Fibroblast of lung (primary cell): ENCODE measurements around the gene FGFR3. TPM values are rescaled to one million over a fixed set of nuclear protein-coding genes. Genes with fewer than 3 reads are reported as not detected.

Experiments used
- DNase-seq, 2 donors: peaks; one replicate each; pipeline versions ENCODE4 v3.0.0 to v3.0.0-alpha.2; 2010; ENCODE audit warnings: low read depth in 2 of 2
- H2AFZ ChIP-seq: 2 replicates; pipeline ENCODE4 v1.5.1; 2012; ENCODE audit warnings: low read length, control low read depth, inconsistent platforms
- H3K27ac ChIP-seq: 2 replicates; pipeline ENCODE4 v1.5.1; 2011; ENCODE audit warnings: low read length, control low read depth; ENCODE audit not compliant: insufficient read depth
- H3K27me3 ChIP-seq: 2 replicates; pipeline ENCODE4 v1.5.1; 2011; ENCODE audit warnings: mild to moderate bottlenecking, low read length; ENCODE audit not compliant: control insufficient read depth, insufficient read depth
- H3K36me3 ChIP-seq: 2 replicates; pipeline ENCODE4 v1.5.1; 2011; ENCODE audit warnings: low read length; ENCODE audit not compliant: control insufficient read depth, insufficient read depth
- H3K4me1 ChIP-seq: 2 replicates; pipeline ENCODE4 v1.5.1; 2011; ENCODE audit warnings: low read length; ENCODE audit not compliant: control insufficient read depth, insufficient read depth; ENCODE audit errors: extremely low read depth
- H3K4me2 ChIP-seq: 2 replicates; pipeline ENCODE4 v1.5.1; 2011; ENCODE audit warnings: low read length, control low read depth; ENCODE audit not compliant: insufficient read depth; ENCODE audit errors: extremely low read depth
- H3K4me3 ChIP-seq, 4 experiments: fragments of 200-600 bp in 1 of 4; sonication (generic) in 1 of 4; replicated peaks in 1 of 4; 2 replicates each; pipeline ENCODE4 v1.5.1; 2011 to 2016; ENCODE audit warnings: low read length in 4 of 4, low read depth in 3 of 4, mild to moderate bottlenecking in 3 of 4, control low read depth in 2 of 4, inconsistent platforms in 1 of 4, mixed read lengths in 1 of 4; ENCODE audit not compliant: insufficient read depth in 1 of 4; ENCODE audit errors: control extremely low read depth in 1 of 4
- H3K79me2 ChIP-seq: 2 replicates; pipeline ENCODE4 v1.5.1; 2012; ENCODE audit warnings: mild to moderate bottlenecking, low read length, inconsistent platforms; ENCODE audit not compliant: control insufficient read depth, insufficient read depth
- H3K9ac ChIP-seq: 2 replicates; pipeline ENCODE4 v1.5.1; 2011; ENCODE audit warnings: mild to moderate bottlenecking, low read length, control low read depth; ENCODE audit not compliant: insufficient read depth
- H3K9me3 ChIP-seq: 2 replicates; pipeline ENCODE4 v1.5.1; 2012; ENCODE audit warnings: low read depth, low read length; ENCODE audit not compliant: control insufficient read depth, insufficient read depth
- H4K20me1 ChIP-seq: 2 replicates; pipeline ENCODE4 v1.5.1; 2011; ENCODE audit warnings: low read length; ENCODE audit not compliant: control insufficient read depth, insufficient read depth; ENCODE audit errors: extremely low read depth
- CTCF ChIP-seq, 2 donors: IDR thresholded peaks in 1 of 2; conservative IDR thresholded peaks in 1 of 2; 1 replicate in 1 of 2; 2 replicates in 1 of 2; pipeline ENCODE4 v1.5.1; 2011 to 2012; ENCODE audit warnings: low read length in 2 of 2, control low read depth in 1 of 2, inconsistent platforms in 1 of 2, low read depth in 1 of 2, mild to moderate bottlenecking in 1 of 2
- EZH2 ChIP-seq: IDR thresholded peaks from 2 replicates; pipeline ENCODE4 v1.5.1; 2012; ENCODE audit warnings: low read length, control low read depth, mild to moderate bottlenecking; ENCODE audit errors: missing control alignments
- polyA plus RNA-seq, 2 donors: library from polyadenylated mRNA; depleted of rRNA in 1 of 2; stranded (reverse) in 1 of 2; unstranded in 1 of 2; fragments of >200 nt; gene quantifications; 2 replicates each; pipeline ENCODE4 v1.2.1, GENCODE V29; 2011 to 2012; ENCODE audit warnings: missing spikeins in 1 of 2
- total RNA-seq: library from RNA; depleted of rRNA; stranded (reverse); fragments of >200 nt; gene quantifications from 2 replicates; pipeline ENCODE4 v1.2.1, GENCODE V29; 2014

The FGFR3 gene
- total and polyA plus RNA-seq, 2 donors (not counting 1 experiment from before 2014, with no cell fraction given) = 0.11 to 0.33 TPM

- Histone ChIP-seq H3K4me3 (no peak overlapping the region), H3K9ac (no peak overlapping the region), H3K4me2 (no peak overlapping the region), H3K9me3 (no peaks in the 10 kb centered on the region), H3K27ac (no peak overlapping the region), H3K27me3 (no peaks in the 10 kb centered on the region), H3K4me1 (no peaks in the 10 kb centered on the region), H4K20me1 (no peaks in the 10 kb centered on the region), H3K79me2 (no peaks in the 10 kb centered on the region), H3K36me3 (no peaks in the 10 kb centered on the region), H2AFZ (no peak overlapping the region)
- DNase-seq = no peak
- TF ChIP-seq EZH2 (no peak), CTCF (conservative IDR thresholded peaks at IDR 0.05 in 1 of 2, IDR thresholded peaks at IDR 0.05 in 1 of 2; ENCODE audit: low read depth in 1 of 2, low read length in 2 of 2) (no peak)
Observed at GRCh38 chr4:1768367-1769034, 24.6 kb upstream of the FGFR3 start.

- Histone ChIP-seq H3K36me3 (no peaks in the 10 kb centered on the region), H3K9ac (no peak overlapping the region), H3K79me2 (no peaks in the 10 kb centered on the region), H4K20me1 (no peaks in the 10 kb centered on the region), H3K4me3 (no peak overlapping the region), H3K27ac (no peak overlapping the region), H3K27me3 (no peaks in the 10 kb centered on the region), H3K9me3 (no peaks in the 10 kb centered on the region), H3K4me1 (no peaks in the 10 kb centered on the region), H2AFZ (no peak overlapping the region), H3K4me2 (no peak overlapping the region)
- TF ChIP-seq CTCF (conservative IDR thresholded peaks at IDR 0.05 in 1 of 2, IDR thresholded peaks at IDR 0.05 in 1 of 2; ENCODE audit: low read depth in 1 of 2, low read length in 2 of 2) (no peak), EZH2 (no peak)
- no peak for DNase-seq
Observed at GRCh38 chr4:1769692-1770091, 23.4 kb upstream of the FGFR3 start.

- H3K27ac ChIP-seq = no peak overlapping the region
- H4K20me1 ChIP-seq = no peaks in the 10 kb centered on the region
- no peak overlapping the region for H3K4me3 ChIP-seq
- no peak overlapping the region for H2AFZ ChIP-seq
- no peaks in the 10 kb centered on the region for H3K79me2 ChIP-seq
- no peaks in the 10 kb centered on the region for H3K36me3 ChIP-seq
- DNase-seq = no peak
- H3K4me2 ChIP-seq = no peak overlapping the region
- no peaks in the 10 kb centered on the region for H3K9me3 ChIP-seq
- no peaks in the 10 kb centered on the region for H3K27me3 ChIP-seq
- H3K9ac ChIP-seq = no peak overlapping the region
- no peaks in the 10 kb centered on the region for H3K4me1 ChIP-seq
- TF ChIP-seq CTCF (conservative IDR thresholded peaks at IDR 0.05 in 1 of 2, IDR thresholded peaks at IDR 0.05 in 1 of 2; ENCODE audit: low read depth in 1 of 2, low read length in 2 of 2) = no peak
Observed at GRCh38 chr4:1770245-1770644, 22.8 kb upstream of the FGFR3 start.
